GM18526 (cell line): Measurements from ENCODE around the gene EEF1A2.

Experiments used
- POLR2A ChIP-seq: IDR thresholded peaks from 3 replicates; pipeline ENCODE4 v1.6.1; 2011; ENCODE audit not compliant: insufficient read length; ENCODE audit errors: extremely low read depth

EEF1A2 gene

GRCh38 chr20:63498960-63499337 is at the start of gene EEF1A2:
Gene EEF1A2, minus strand, starts transcription at chr20:63499083. Its CDS starts 1,320 bp downstream, at chr20:63497763.
- no peak for TF ChIP-seq POLR2A

DNA sequence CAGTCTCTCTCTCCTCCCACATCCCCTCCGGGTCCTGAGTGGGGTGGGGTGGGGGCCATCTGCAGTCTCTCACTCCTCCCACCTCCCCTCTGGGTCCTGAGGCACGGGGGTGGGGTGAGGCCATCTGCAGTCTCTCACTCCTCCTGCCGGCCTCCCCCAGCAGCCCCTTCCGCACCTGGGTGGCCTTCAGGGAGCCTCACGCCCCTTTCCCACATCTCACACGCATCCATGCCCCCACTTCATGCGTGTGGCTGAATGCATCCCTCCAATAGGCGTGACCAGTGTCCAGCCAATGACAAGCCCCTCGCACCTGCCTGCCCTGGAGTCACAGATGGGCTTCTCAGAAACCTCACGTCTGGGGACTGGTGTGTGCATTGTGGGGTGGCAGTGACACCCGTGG is 49.7 kb upstream of the EEF1A2 start:
- TF ChIP-seq POLR2A = no peak

GRCh38 chr20:63547725-63548480 is 49.0 kb upstream of the EEF1A2 start, which contains the start of gene SRMS:
Gene SRMS, minus strand, starts transcription at chr20:63547749. Its CDS starts 286 bp downstream, at chr20:63547463.
- no peak for TF ChIP-seq POLR2A

GRCh38 chr20:63546956-63547724 is 48.3 kb upstream of the EEF1A2 start:
- no peak for TF ChIP-seq POLR2A

- TF ChIP-seq POLR2A = no peak
Measured at GRCh38 chr20:63546256-63546955, 47.5 kb upstream of the EEF1A2 start.

- TF ChIP-seq POLR2A = no peak
Measured at GRCh38 chr20:63545814-63546213, 46.9 kb upstream of the EEF1A2 start.

GRCh38 chr20:63544958-63545516 is 46.2 kb upstream of the EEF1A2 start:
- TF ChIP-seq POLR2A = no peak

DNA sequence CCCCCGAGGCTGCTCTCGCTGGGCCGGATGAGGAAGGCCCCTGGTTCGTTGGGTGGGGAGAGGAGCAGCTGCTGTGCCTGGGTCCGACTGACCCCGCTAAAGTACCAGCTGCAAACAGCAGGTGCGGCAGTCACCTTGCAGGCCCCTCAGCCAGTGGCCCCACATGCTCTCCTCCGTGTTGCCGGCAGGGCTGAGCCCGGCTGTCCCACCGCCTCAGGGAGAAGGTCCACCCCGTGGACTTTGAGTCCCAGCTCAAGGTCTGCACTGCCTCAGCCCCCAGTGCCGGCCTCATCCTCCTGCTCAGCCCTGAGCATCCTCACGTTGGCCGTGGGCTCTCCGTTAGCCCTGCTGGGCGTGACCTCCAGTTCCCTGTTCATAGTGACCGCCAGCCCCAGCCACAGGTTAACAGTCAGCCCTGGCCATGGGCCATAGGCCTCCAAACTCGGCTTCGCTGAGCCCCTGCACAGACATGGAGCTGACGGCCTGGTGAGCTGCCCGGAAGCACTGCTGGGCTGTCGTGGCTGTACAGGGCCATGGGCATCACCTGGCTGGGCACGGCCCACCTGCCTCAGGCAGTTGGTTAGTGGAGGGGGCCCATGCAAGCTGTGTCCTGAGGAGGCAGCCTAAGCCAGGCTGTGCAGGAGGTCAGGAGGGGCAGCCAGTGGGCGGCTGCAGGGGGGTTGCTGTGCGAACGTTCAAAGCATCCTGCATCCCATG is 45.5 kb upstream of the EEF1A2 start:
- TF ChIP-seq POLR2A = no peak

GRCh38 chr20:63543733-63544132 is 44.9 kb upstream of the EEF1A2 start:
- TF ChIP-seq POLR2A = no peak

- no peak for TF ChIP-seq POLR2A
Measured at GRCh38 chr20:63543131-63543530, 44.2 kb upstream of the EEF1A2 start.

GRCh38 chr20:63542696-63543095 is 43.8 kb upstream of the EEF1A2 start:
- TF ChIP-seq POLR2A = no peak

DNA sequence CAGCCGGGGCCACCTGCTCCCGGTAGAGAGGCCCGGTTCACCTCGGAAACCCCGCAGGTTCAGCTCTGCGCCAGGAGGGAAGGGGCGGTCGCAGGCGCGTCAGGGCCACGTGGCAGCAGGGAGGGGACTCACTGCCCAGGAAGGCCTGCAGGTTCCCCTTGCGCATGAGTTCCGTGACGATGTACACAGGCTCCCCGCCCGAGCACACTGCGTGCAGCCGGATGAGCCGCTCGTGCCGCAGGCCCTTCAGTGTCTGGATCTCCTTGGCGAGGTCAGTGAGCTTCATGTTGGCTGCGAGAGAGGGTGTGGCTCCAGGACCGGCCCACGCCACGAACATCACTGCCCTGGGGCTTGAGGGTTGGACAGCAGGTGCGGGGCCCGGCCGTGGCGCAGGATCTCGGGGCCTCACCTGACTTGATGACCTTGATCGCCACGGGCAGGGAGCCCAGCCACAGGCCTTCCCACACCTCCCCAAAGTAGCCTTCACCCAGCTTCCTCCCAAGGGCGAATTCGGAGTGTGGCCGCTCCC is 43.2 kb upstream of the EEF1A2 start:
- no peak for TF ChIP-seq POLR2A

GRCh38 chr20:63541371-63541770 is 42.5 kb upstream of the EEF1A2 start:
- no peak for TF ChIP-seq POLR2A

GRCh38 chr20:63540417-63541186 is 41.7 kb upstream of the EEF1A2 start:
- no peak for TF ChIP-seq POLR2A
